ENCODE data around the gene HK3.
"Not testable (repeated sequence)": the region's sequence is repeated elsewhere in the genome, so short reads cannot be mapped to it uniquely, and the experiment has no call there.

The HK3 gene

GRCh38 chr5:176883700-176884570, 15.2 kb downstream of the HK3 start:
- peak in 13 of 51 donors; percentile 10 to 58 (median 31) for DNase-seq

GRCh38 chr5:176882567-176882903, 16.6 kb downstream of the HK3 start:
- no peak for DNase-seq

- no peak for DNase-seq
Measured at GRCh38 chr5:176881816-176882566, 17.2 kb downstream of the HK3 start.

DNA sequence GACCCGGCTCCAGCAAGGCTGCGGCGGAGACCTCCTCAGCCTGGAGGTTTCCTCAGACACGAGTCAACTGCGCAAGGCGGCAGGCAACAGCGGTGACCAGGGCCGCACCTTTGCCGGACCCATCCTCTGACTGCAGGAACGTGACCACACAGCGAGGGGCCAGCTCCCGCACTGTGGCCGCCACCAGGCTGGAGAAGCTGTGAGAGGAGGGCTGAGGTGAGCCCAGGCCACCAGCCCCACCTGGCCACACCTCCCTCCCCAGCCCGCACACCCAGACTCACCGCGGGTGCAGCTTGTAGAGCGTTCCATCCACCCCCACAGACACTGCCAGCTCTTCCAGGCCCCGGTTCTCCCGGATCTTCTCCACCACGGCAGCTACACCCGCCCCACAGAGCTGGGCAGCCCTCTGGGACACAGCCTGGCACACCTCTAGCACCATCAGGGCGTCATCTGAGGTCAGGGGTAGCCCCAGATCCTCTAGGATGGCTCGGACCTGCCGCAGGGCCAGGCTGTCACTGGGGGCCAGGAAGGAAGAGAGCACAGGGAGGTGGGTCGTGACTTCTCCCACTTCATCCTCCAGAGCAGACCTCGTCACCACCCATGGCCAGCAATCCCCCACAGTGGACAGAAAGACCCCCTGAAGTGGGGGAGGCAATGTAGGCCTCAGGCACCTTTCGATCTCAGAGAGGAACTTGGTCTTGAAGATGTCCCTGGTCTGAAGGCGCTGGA, 18.0 kb downstream of the HK3 start:
- no peak for DNase-seq

- no peak for DNase-seq
Measured at GRCh38 chr5:176880366-176881020, 18.7 kb downstream of the HK3 start.

DNA sequence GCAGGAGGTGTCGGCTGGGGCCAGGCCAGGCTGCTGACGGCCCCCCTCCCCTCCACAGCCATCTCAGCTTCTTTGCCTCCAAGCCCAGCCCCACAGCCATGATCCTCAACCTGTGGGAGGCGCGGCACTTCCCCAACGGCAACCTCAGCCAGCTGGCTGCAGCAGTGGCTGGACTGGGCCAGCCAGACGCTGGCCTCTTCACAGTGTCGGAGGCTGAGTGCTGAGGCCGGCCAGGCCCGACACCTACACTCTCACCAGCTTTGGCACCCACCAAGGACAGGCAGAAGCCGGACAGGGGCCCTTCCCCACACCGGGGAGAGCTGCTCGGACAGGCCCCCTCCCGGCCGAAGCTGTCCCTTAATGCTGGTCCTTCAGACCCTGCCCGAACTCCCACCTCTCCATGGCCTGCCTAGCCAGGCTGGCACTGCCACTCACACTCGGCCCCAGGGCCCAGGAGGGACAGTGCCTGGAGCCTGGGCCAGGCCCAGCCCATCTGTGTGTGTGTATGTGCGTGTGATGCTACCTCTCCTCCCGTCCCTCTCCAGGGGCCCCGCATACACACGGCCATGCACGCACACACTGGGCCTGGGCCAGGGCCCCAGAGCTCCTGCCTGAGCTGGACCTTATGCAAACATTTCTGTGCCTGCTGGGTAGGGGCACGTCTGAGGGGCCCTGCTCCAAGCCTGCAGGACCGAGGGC, 19.3 kb downstream of the HK3 start:
- DNase-seq: no peak

DNA sequence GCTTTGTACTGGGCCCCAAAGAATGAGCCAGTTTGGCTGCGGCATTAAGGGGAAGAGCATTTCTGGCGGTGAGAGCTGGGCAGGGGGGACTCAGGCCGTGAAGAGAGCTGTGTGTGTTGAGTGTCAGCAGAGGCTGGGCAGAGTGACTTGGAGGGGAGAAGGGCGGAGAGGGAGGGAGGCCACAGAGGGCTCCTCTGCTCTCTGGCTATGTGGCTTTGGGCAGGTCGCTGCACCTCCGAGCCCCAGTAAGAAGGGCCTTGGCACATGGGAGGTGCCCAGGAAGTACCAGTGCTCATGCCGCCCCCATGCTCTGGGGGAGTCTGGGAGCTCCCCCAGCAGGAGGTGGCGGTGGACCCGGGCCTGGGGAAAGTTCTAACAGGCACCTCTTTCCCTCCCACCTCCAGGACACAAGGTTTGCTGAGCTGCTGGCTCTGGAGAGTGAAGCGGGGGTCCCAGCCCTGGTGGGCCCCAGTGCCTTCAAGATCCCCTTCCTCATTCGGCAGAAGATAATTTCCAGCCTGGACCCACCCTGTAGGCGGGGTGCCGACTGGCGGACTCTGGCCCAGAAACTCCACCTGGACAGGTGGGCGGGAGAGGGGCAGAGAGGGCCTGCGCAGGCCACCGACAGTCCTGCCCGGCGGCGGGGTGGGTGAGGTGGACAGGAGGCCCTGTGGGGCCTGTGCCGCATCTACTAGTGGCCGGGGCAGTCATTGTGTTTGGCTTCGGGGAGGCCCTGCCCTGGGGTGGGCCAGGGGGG, 20.1 kb downstream of the HK3 start:
- no peak for DNase-seq

GRCh38 chr5:176878463-176878862, 20.7 kb downstream of the HK3 start:
- DNase-seq: no peak

- no peak for DNase-seq
Measured at GRCh38 chr5:176877793-176878331, 21.3 kb downstream of the HK3 start.

DNA sequence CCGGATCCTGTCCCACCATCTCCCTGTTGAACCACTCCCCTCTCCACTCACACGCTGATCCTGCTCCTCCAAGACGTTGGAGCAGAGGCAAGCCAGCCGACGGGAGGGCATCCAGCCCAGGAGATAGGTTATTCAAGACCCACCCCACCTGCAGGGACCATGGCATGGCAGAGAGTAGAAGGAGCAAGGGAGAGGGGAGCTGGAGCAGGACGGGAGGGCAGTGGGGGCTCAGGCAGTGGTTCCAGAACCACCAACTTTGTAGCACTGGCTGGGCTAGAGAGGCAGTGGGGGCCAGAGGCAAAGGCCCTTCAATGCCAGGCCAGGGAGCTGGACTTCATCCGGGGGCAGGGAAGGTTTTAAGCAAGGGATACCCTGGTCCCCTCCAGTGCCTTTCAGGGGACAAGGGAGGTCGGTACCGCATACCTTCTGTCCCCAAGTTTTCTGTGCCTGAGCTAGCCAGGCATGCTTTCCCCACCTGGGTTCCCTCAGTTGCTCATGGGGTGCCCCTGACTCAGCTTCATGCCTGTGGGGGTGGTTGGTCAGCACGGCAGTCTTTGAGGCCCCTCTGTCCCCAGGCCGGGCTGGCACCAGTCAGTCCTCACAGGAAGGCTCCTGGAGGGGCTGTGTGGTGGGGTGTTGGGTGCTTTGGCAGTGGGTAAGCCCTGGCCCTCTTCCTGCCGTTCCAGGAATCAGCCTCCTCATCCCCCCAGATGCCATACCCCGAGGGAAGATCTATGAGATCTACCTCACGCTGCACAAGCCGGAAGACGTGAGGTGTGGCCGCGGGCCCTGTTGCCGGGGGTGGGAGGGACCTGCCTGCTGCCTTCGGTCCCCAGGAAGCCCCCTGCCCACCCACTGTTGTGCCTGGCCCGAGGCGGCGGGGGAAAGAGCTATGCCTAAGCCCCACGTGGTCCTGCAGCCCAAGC, 22.4 kb downstream of the HK3 start:
- DNase-seq: no peak

DNA sequence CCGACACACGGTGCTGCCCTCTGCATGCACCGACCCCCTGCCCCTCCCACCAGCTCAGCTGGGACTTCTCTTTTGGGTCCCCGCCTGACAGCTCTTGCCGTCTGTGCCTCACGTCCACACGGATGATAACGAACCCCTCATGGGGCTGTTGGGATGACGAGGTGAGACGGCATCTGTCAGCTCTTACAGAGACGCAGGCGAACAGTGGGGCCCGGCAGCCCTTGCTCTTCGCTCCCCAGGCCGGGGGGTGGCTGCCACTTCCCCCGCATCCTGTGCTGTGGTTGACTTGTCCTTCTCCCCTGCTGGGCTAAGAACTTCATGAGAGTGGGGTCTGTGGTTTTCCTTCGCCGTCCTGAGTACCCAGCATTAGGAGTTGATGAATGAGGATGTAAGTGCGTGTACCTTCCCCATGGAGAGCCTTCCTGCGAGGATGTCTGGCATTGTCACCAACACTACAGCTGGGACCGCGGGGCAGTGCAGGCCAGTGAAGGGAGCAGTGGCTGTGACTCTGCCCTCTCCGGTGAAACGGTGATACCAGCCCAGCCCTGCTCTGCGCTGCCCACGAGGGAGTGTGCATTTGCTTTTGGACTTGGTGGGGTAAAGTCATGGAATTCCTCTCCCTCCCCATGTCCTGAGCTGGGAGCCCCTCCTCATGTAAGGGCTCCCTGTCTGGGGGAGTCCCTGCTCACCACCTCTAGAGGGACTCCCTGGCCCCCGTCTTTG, 23.2 kb downstream of the HK3 start:
- no peak for DNase-seq

DNA sequence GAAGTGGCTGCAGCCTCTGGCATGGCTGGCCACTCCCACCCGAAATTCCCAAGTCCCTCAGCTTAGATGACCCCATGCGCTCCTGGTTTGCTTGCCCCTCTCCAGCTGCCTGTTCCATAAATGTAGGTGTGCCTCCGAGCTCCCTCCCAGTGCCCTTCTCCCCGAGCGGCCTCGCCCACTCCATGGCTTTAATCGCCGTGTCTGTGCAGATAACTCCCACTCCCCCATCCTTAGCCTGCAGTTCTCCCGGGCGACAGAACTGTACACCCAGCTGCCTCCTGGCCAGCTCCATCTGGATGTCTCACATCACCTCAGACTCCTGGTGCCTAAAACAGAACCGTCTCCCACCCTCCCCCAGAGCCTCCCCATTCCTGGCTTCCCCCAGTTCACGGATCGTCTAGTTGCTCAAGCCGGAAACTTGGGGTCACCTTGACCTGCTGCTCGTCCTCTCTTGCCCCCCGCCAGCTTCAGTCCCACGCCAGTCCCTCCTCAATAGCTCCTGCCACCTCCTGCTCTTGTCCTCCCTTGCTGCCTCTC, 24.1 kb downstream of the HK3 start:
- no peak for DNase-seq

GRCh38 chr5:176874198-176874780, 24.9 kb downstream of the HK3 start:
- DNase-seq: no peak

- no peak for DNase-seq
Measured at GRCh38 chr5:176873541-176874172, 25.5 kb downstream of the HK3 start.

- not testable (repeated sequence) for DNase-seq
Measured at GRCh38 chr5:176873011-176873410, 26.1 kb downstream of the HK3 start.

DNA sequence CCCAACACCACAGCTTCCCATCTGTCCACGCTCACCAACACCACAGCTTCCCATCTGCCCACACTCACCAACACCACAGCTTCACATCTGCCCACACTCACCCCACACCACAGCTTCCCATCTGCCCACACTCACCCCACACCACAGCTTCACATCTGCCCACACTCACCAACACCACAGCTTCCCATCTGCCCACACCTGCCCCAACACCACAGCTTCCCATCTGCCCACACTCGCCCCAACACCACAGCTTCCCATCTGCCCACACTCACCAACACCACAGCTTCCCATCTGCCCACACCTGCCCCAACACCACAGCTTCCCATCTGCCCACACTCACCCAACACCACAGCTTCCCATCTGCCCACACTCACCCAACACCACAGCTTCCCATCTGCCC, 26.6 kb downstream of the HK3 start:
- DNase-seq: not testable (repeated sequence)

GRCh38 chr5:176870644-176871043, 28.5 kb downstream of the HK3 start:
- DNase-seq: not testable (repeated sequence)

Data from hypothalamus (tissue), 51 donors.